ENCODE measurements around the gene BUD13. TPM values are rescaled to one million over a fixed set of nuclear protein-coding genes. Genes with fewer than 3 reads are reported as not detected.
A peak's percentile ranks its signal among the peaks of the same experiment; 100 is the strongest.

Gene BUD13
- total and polyA plus RNA-seq, 9 of the 15 experiments (the other 6 are each of a cell fraction or from before 2014, with no cell fraction given): 9.5 to 34.1 (median 27.1) TPM

DNA sequence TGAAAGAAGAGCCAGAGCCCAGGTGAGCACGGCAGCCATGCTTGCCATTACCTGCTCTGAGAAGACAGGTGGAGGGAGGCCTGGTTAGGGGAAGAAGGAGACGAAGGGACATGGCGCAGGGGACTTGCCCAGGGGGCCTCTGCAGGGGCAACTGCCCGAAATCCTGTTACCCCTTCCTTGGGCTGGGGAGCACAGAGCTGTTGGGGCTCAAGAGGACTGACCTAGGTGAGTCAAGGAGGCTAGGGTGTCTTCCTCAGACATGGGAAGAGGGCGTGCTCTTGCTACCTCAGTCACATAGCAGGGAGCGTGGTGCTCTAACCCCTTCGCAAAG lies 19.0 kb upstream of the BUD13 start, which contains the start of gene APOA5:
APOA5 (minus strand) TSS at position 67 of the 331 bp plus-strand sequence; CDS start at position 48, 19 bp downstream.
- intact Hi-C loops (cut with micrococcal nuclease) (loop anchor here (1.0 to 5.0 kb wide), 2 partner anchors 315 to 436 kb away; no protein-coding TSS in a partner anchor), in situ Hi-C loops (cut with MboI) (no loop called here)
- no peaks in the 10 kb centered on the region for H3K9me1 ChIP-seq (ENCODE audit: control insufficient read depth, insufficient read depth, low read length)
- peak within 1 kb of the TSS; percentile 45 for H3K4me2 ChIP-seq (ENCODE audit: insufficient read depth, low read length)
- H3K4me3 ChIP-seq: no peak within 1 kb of the TSS
- FAIRE-seq (no peak), ATAC-seq (no peak), DNase-seq (ENCODE audit: extremely low read depth in 1 of 4, low spot score in 3 of 4) (no peak)
- no peaks in the 10 kb centered on the region for H3K27me3 ChIP-seq (ENCODE audit: control insufficient read depth in 2 of 2, insufficient read depth in 2 of 2, low read length in 2 of 2)
- peaks cover 23 to 33% of the 10 kb centered on the region in 2 experiments for H3K4me1 ChIP-seq (replicated peaks in 1 of 2; ENCODE audit: control insufficient read depth in 2 of 2, insufficient read depth in 2 of 2, low read length in 2 of 2)
- peak within 1 kb of the TSS in 1 of 2 experiments; percentile 65; a peak in 2 of 4 replicates for H3K9ac ChIP-seq (ENCODE audit: insufficient read depth in 1 of 2, low read depth in 2 of 2, low read length in 2 of 2)
- no peaks in the 10 kb centered on the region for H3K9me3 ChIP-seq (replicated peaks; ENCODE audit: control insufficient read depth, insufficient read depth, low read depth, low read length)
- 54% methylated on average over 6 of the region's 7 CpGs for WGBS (ENCODE audit: insufficient coverage, low coverage, missing lambda C conversion rate)
- no peak within 1 kb of the TSS for H3K27ac ChIP-seq (ENCODE audit: extremely low read depth, low read depth, low read length)
- no peaks in the 10 kb centered on the region for H4K20me1 ChIP-seq (replicated peaks; ENCODE audit: control insufficient read depth, insufficient read depth, low read length)
- peaks cover 1% of the 10 kb centered on the region; the same call in 1 of the 3 replicates for H3K36me3 ChIP-seq (ENCODE audit: control insufficient read depth, insufficient read depth, low read length)
- POLR2A ChIA-PET: interaction anchor here (0.7 kb wide), 1 partner anchor 306 kb away, joined by 3 read pairs; no protein-coding TSS in a partner anchor
- CTCF ChIA-PET (ENCODE audit: low intra/inter-chr PET ratio): interaction anchor here (1.4 to 2.7 kb wide), 2 partner anchors 314 to 435 kb away, joined by 4 to 11 read pairs; no protein-coding TSS in a partner anchor
- TF ChIP-seq, protein P1, sequence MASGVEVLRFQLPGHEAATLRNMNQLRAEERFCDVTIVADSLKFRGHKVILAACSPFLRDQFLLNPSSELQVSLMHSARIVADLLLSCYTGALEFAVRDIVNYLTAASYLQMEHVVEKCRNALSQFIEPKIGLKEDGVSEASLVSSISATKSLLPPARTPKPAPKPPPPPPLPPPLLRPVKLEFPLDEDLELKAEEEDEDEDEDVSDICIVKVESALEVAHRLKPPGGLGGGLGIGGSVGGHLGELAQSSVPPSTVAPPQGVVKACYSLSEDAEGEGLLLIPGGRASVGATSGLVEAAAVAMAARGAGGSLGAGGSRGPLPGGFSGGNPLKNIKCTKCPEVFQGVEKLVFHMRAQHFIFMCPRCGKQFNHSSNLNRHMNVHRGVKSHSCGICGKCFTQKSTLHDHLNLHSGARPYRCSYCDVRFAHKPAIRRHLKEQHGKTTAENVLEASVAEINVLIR (CRISPR knock-in tag; IDR thresholded peaks at IDR 0.05): no peak
- TF ChIP-seq TEAD1 (CRISPR knock-in tag; IDR thresholded peaks at IDR 0.05): 0 out of 4 replicates have a peak, but pooled peaks of 1 of the 2 experiments have one; percentile 4
- H3K79me2 ChIP-seq (ENCODE audit: control insufficient read depth, insufficient read depth, low read length): peaks cover 12% of the 10 kb centered on the region
- H2AFZ ChIP-seq (ENCODE audit: low read depth, low read length): peak within 1 kb of the TSS; percentile 93
- no TSS peak for BruUV-seq (replicated peaks)
